HepG2 (cell line): ENCODE measurements around the gene PPAN. TPM values are rescaled to one million over a fixed set of nuclear protein-coding genes. Genes with fewer than 3 reads are reported as not detected.
A peak's percentile ranks its signal among the peaks of the same experiment; 100 is the strongest.

ENCODE experiments used
- CREM ChIP-seq, 2 experiments: sonication (generic) in 1 of 2; formaldehyde crosslinking in 1 of 2; IDR thresholded peaks; 2 replicates each; pipeline versions ENCODE4 v1.4.0 to v1.6.1; 2016 to 2020; ENCODE audit warnings: antibody characterized with exemption in 1 of 2, mild to moderate bottlenecking in 1 of 2, missing genetic modification reagents in 1 of 2
- ESRRA ChIP-seq: sonication (generic); formaldehyde crosslinking; IDR thresholded peaks from 2 replicates; pipeline ENCODE4 v1.5.1; 2020; ENCODE audit warnings: mild to moderate bottlenecking, low read depth, missing genetic modification reagents
- HHEX ChIP-seq: IDR thresholded peaks from 2 replicates; pipeline ENCODE4 v1.6.1; 2016; ENCODE audit warnings: control low read depth
- JARID2 ChIP-seq: sonication (generic); formaldehyde crosslinking; IDR thresholded peaks from 2 replicates; pipeline ENCODE4 v1.8.1; 2023; ENCODE audit warnings: missing genetic modification reagents, inconsistent platforms; ENCODE audit not compliant: insufficient replicate concordance
- KDM2A ChIP-seq: sonication (generic); formaldehyde crosslinking; IDR thresholded peaks from 2 replicates; pipeline ENCODE4 v1.4.0; 2020; ENCODE audit warnings: low read depth, missing genetic modification reagents, borderline replicate concordance
- MAF1 ChIP-seq: sonication (generic); formaldehyde crosslinking; IDR thresholded peaks from 2 replicates; pipeline ENCODE4 v1.5.0; 2020; ENCODE audit warnings: missing genetic modification reagents, borderline replicate concordance
- NFE2 ChIP-seq: sonication (generic); formaldehyde crosslinking; IDR thresholded peaks from 2 replicates; pipeline ENCODE4 v1.4.0; 2020; ENCODE audit warnings: missing genetic modification reagents
- NFKBIZ ChIP-seq: IDR thresholded peaks from 2 replicates; pipeline ENCODE4 v1.6.1; 2018; ENCODE audit warnings: missing genetic modification reagents, missing compliant biosample characterization
- TARDBP ChIP-seq: sonication (generic); formaldehyde crosslinking; IDR thresholded peaks from 2 replicates; pipeline ENCODE4 v1.8.0; 2022; ENCODE audit warnings: mild to moderate bottlenecking, missing genetic modification reagents
- U2AF1 ChIP-seq: fragments of 200-400 bp; formaldehyde crosslinking; optimal IDR thresholded peaks from 2 replicates; pipeline ENCODE3; 2017; ENCODE audit warnings: mild to moderate bottlenecking, low read depth, low read length
- YEATS4 ChIP-seq: sonication (generic); formaldehyde crosslinking; IDR thresholded peaks from 2 replicates; pipeline ENCODE4 v1.4.0; 2020; ENCODE audit warnings: missing genetic modification reagents, borderline replicate concordance
- ZMYM3 ChIP-seq: sonication (generic); formaldehyde crosslinking; IDR thresholded peaks from 2 replicates; pipeline ENCODE4 v1.5.1; 2020; ENCODE audit warnings: mild to moderate bottlenecking, missing genetic modification reagents
- ZNF253 ChIP-seq: sonication (generic); formaldehyde crosslinking; IDR thresholded peaks from 2 replicates; pipeline ENCODE4 v1.8.0; 2022; ENCODE audit warnings: mild to moderate bottlenecking, missing genetic modification reagents, borderline replicate concordance
- ZNF296 ChIP-seq: sonication (generic); formaldehyde crosslinking; conservative IDR thresholded peaks from 2 replicates; pipeline ENCODE4 v1.5.0; 2020; ENCODE audit warnings: mild to moderate bottlenecking, missing genetic modification reagents
- ZNF331 ChIP-seq: sonication (generic); formaldehyde crosslinking; IDR thresholded peaks from 2 replicates; pipeline ENCODE4 v1.4.0; 2020; ENCODE audit warnings: missing genetic modification reagents
- ZNF441 ChIP-seq: sonication (generic); formaldehyde crosslinking; IDR thresholded peaks from 2 replicates; pipeline ENCODE4 v1.7.0; 2021; ENCODE audit warnings: missing genetic modification reagents, borderline replicate concordance
- ZNF614 ChIP-seq: IDR thresholded peaks from 2 replicates; pipeline ENCODE4 v1.6.1; 2018; ENCODE audit warnings: missing biosample characterization, missing genetic modification reagents, inconsistent platforms, borderline replicate concordance
- ZNF724P ChIP-seq: sonication (generic); formaldehyde crosslinking; IDR thresholded peaks from 2 replicates; pipeline ENCODE4 v1.8.0; 2022; ENCODE audit warnings: missing genetic modification reagents, borderline replicate concordance
- ZNF878 ChIP-seq: sonication (generic); formaldehyde crosslinking; IDR thresholded peaks from 2 replicates; pipeline ENCODE4 v1.8.1; 2023; ENCODE audit warnings: mild to moderate bottlenecking, missing genetic modification reagents, moderate library complexity
- polyA plus RNA-seq, 8 experiments: library from polyadenylated mRNA; depleted of rRNA in 3 of 8; stranded (reverse) in 7 of 8; unstranded in 1 of 8; fragments of >200 nt; fragmentation: Illumina TruSeq in 4 of 8; extraction: Trizol in 4 of 8; gene quantifications; 2 replicates each; pipeline versions ENCODE4 v1.2.1 to v1.2.3, GENCODE V29; 2011 to 2016; ENCODE audit warnings: low read depth in 4 of 8, missing spikeins in 1 of 8, mixed read lengths in 1 of 8; ENCODE audit not compliant: insufficient read depth in 1 of 8
- total RNA-seq, 5 experiments: library from RNA; depleted of rRNA; stranded (reverse); fragments of >200 nt; fragmentation: Illumina TruSeq; extraction: Trizol; gene quantifications; 2 replicates each; pipeline ENCODE4 v1.2.3, GENCODE V29; 2016; ENCODE audit warnings: low read depth in 1 of 5
- TF ChIP-seq, protein P1 (sequence below): sonication (generic); formaldehyde crosslinking; IDR thresholded peaks from 2 replicates; pipeline ENCODE4 v1.8.0; 2023; ENCODE audit warnings: mild to moderate bottlenecking, missing genetic modification reagents
- TF ChIP-seq, protein P2 (sequence below): sonication (generic); formaldehyde crosslinking; IDR thresholded peaks from 2 replicates; pipeline ENCODE4 v1.8.0; 2022; ENCODE audit warnings: low read depth, missing genetic modification reagents
- TF ChIP-seq, protein P3 (sequence below): IDR thresholded peaks from 2 replicates; pipeline ENCODE4 v1.6.1; 2016; ENCODE audit warnings: control low read depth
- TF ChIP-seq, protein P4 (sequence below): sonication (generic); formaldehyde crosslinking; IDR thresholded peaks from 2 replicates; pipeline ENCODE4 v1.8.1; 2023; ENCODE audit warnings: mild to moderate bottlenecking, missing genetic modification reagents, borderline replicate concordance
- TF ChIP-seq, protein P5 (sequence below): sonication (generic); formaldehyde crosslinking; IDR thresholded peaks from 2 replicates; pipeline ENCODE4 v1.5.0; 2020; ENCODE audit warnings: mild to moderate bottlenecking, missing genetic modification reagents, moderate library complexity
- TF ChIP-seq, protein P6 (sequence below): IDR thresholded peaks from 2 replicates; pipeline ENCODE4 v1.6.1; 2018; ENCODE audit warnings: missing genetic modification reagents, mild to moderate bottlenecking, missing compliant biosample characterization

The PPAN gene
- total and polyA plus RNA-seq, 2 of the 13 experiments (the other 11 are each of a cell fraction or from before 2014, with no cell fraction given), result 36.2 to 41.9 TPM

DNA sequence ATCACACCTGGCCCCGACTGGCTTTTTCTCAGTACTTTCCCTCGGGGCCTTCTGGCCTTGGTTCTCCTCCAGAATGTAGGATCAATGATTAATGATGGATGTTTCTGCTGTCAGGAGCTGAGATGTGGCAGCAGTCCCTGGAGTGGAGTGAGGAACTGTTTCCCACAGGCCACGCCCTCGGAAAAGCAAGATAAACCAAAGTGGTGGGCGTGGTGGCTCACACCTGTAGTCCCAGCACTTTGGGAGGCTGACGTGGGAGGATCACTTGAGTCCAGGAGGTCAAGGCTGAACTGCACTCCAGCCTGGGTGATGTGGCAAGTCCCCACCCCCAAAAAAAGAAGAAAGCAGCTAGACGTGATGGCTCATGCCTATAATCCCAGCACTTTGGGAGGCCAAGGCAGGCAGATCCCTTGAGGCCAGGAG lies 27.1 kb upstream of the PPAN start (continued):
- TF ChIP-seq, protein P1, sequence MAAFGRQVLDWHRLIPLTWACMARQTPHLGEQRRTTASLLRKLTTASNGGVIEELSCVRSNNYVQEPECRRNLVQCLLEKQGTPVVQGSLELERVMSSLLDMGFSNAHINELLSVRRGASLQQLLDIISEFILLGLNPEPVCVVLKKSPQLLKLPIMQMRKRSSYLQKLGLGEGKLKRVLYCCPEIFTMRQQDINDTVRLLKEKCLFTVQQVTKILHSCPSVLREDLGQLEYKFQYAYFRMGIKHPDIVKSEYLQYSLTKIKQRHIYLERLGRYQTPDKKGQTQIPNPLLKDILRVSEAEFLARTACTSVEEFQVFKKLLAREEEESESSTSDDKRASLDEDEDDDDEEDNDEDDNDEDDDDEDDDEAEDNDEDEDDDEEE, result no peak
- peak; percentile 25; the same call in 1 of the 2 replicates for TF ChIP-seq ZNF331 (CRISPR knock-in tag)
- no peak for TF ChIP-seq ESRRA (CRISPR knock-in tag)
- no peak for TF ChIP-seq ZNF724P (CRISPR knock-in tag)
- TF ChIP-seq ZNF614, result peak; percentile 33; the same call in 1 of the 2 replicates
- TF ChIP-seq KDM2A (CRISPR knock-in tag), result no peak
- TF ChIP-seq, protein P2, sequence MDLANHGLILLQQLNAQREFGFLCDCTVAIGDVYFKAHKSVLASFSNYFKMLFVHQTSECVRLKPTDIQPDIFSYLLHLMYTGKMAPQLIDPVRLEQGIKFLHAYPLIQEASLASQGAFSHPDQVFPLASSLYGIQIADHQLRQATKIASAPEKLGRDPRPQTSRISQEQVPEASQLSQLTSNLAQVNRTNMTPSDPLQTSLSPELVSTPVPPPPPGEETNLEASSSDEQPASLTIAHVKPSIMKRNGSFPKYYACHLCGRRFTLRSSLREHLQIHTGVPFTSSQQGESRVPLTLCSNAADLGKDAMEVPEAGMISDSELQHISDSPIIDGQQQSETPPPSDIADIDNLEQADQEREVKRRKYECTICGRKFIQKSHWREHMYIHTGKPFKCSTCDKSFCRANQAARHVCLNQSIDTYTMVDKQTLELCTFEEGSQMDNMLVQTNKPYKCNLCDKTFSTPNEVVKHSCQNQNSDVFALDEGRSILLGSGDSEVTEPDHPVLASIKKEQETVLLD (CRISPR knock-in tag), result no peak
- TF ChIP-seq ZNF878 (CRISPR knock-in tag), result no peak
- TF ChIP-seq TARDBP (CRISPR knock-in tag), result 0 out of 2 replicates have a peak, but pooled peaks have one; percentile 30
- no peak for TF ChIP-seq ZNF253 (CRISPR knock-in tag)
- TF ChIP-seq YEATS4, result peak; percentile 37; the same call in 1 of the 2 replicates
- peak; percentile 90 for TF ChIP-seq ZMYM3 (CRISPR knock-in tag)
- TF ChIP-seq, protein P3, sequence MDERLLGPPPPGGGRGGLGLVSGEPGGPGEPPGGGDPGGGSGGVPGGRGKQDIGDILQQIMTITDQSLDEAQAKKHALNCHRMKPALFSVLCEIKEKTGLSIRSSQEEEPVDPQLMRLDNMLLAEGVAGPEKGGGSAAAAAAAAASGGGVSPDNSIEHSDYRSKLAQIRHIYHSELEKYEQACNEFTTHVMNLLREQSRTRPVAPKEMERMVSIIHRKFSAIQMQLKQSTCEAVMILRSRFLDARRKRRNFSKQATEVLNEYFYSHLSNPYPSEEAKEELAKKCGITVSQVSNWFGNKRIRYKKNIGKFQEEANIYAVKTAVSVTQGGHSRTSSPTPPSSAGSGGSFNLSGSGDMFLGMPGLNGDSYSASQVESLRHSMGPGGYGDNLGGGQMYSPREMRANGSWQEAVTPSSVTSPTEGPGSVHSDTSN (CRISPR knock-in tag), result 0 out of 2 replicates have a peak, but pooled peaks have one; percentile 9
- no peak for TF ChIP-seq NFKBIZ (CRISPR knock-in tag)
- TF ChIP-seq, protein P4, sequence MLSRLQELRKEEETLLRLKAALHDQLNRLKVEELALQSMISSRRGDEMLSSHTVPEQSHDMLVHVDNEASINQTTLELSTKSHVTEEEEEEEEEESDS (CRISPR knock-in tag), result no peak
- no peak for TF ChIP-seq MAF1 (CRISPR knock-in tag)
- TF ChIP-seq ZNF296 (CRISPR knock-in tag), result no peak
- TF ChIP-seq, protein P5, sequence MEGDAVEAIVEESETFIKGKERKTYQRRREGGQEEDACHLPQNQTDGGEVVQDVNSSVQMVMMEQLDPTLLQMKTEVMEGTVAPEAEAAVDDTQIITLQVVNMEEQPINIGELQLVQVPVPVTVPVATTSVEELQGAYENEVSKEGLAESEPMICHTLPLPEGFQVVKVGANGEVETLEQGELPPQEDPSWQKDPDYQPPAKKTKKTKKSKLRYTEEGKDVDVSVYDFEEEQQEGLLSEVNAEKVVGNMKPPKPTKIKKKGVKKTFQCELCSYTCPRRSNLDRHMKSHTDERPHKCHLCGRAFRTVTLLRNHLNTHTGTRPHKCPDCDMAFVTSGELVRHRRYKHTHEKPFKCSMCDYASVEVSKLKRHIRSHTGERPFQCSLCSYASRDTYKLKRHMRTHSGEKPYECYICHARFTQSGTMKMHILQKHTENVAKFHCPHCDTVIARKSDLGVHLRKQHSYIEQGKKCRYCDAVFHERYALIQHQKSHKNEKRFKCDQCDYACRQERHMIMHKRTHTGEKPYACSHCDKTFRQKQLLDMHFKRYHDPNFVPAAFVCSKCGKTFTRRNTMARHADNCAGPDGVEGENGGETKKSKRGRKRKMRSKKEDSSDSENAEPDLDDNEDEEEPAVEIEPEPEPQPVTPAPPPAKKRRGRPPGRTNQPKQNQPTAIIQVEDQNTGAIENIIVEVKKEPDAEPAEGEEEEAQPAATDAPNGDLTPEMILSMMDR (CRISPR knock-in tag), result no peak
- TF ChIP-seq ZNF441 (CRISPR knock-in tag), result no peak
- TF ChIP-seq, protein P6, sequence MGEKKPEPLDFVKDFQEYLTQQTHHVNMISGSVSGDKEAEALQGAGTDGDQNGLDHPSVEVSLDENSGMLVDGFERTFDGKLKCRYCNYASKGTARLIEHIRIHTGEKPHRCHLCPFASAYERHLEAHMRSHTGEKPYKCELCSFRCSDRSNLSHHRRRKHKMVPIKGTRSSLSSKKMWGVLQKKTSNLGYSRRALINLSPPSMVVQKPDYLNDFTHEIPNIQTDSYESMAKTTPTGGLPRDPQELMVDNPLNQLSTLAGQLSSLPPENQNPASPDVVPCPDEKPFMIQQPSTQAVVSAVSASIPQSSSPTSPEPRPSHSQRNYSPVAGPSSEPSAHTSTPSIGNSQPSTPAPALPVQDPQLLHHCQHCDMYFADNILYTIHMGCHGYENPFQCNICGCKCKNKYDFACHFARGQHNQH (CRISPR knock-in tag), result no peak
- TF ChIP-seq NFE2 (CRISPR knock-in tag), result no peak
- no peak for TF ChIP-seq CREM (IDR thresholded peaks at IDR 0.05)
- TF ChIP-seq CREM (CRISPR knock-in tag; IDR thresholded peaks at IDR 0.05), result no peak
- TF ChIP-seq JARID2 (CRISPR knock-in tag), result no peak
- TF ChIP-seq U2AF1, result no peak
- TF ChIP-seq HHEX, result no peak
